ENCODE results near the gene ZNF805. TPM values are rescaled to one million over a fixed set of nuclear protein-coding genes. Genes with fewer than 3 reads are reported as not detected.

The ZNF805 gene
- total and polyA plus RNA-seq, 2 of the 13 experiments (the other 11 are each of a cell fraction or from before 2014, with no cell fraction given): 5.1 to 12.8 TPM

DNA sequence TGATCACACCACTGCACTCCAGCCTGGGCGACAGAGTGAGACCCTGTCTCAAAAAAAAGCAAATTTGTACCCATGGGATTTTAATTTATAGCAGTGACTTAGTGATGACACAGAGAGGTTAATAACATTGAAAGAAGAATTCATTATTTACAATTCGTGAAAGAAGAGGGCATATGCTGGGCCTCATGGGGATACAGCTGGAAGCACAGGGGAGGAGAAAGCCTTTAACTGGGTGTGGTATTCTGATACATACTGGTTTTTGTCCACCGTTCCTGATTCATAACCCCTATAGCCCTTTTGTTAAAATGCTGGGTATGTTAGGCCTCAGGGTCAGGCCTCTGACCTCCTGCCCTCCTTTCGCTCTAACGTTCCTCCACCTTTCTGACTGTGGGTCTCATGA is 38.3 kb upstream of the ZNF805 start:
- Histone ChIP-seq H2AFZ (ENCODE audit: low read length) (no peak overlapping the region), H3K36me3 (replicated peaks in 1 of 2; ENCODE audit: control insufficient read depth in 1 of 2, insufficient read depth in 2 of 2, low read length in 2 of 2) (peaks cover 19 to 49% of the 10 kb centered on the region in 2 experiments; a peak in 4 of 5 replicates), H3K27me3 (ENCODE audit: control insufficient read depth in 1 of 2, insufficient read depth in 2 of 2, low read length in 2 of 2) (no peaks in the 10 kb centered on the region), H3K4me2 (ENCODE audit: low read depth, low read length) (no peak overlapping the region), H3K4me1 (ENCODE audit: insufficient read depth, low read length) (no peaks in the 10 kb centered on the region), H3K4me3 (replicated peaks in 1 of 3; ENCODE audit: insufficient read depth in 1 of 3, low read depth in 2 of 3, low read length in 3 of 3) (no peak overlapping the region), H3K9ac (ENCODE audit: insufficient read depth, low read depth, low read length) (no peak overlapping the region), H4K20me1 (ENCODE audit: insufficient read depth, low read length) (no peaks in the 10 kb centered on the region), H3K9me3 (ENCODE audit: low read length) (no peaks in the 10 kb centered on the region), H3K79me2 (ENCODE audit: insufficient read depth, low read length) (no peaks in the 10 kb centered on the region), H3K27ac (ENCODE audit: extremely low read length, insufficient read depth, low read length) (no peak overlapping the region)
- FAIRE-seq: no peak
- CTCF ChIA-PET (ENCODE audit: low intra/inter-chr PET ratio, low total read pairs): no interaction called here
- BruUV-seq (replicated peaks): no TSS peak
- no peak for DNase-seq (ENCODE audit: low spot score)
- WGBS (ENCODE audit: low lambda C conversion rate): 97% methylated on average over 5 of the region's 5 CpGs
- POLR2A ChIA-PET: no interaction called here
- intact Hi-C loops (cut with micrococcal nuclease; ENCODE audit: unreplicated experiment): no loop called here
- in situ Hi-C loops (cut with HindIII; ENCODE audit: extremely low pct_ligation_motif_present, low pct_unique_long_range_greater_than_20kb): no loop called here
- no peak for TF ChIP-seq ATF1 (CRISPR knock-in tag; IDR thresholded peaks at IDR 0.05)
- TF ChIP-seq, protein P1, sequence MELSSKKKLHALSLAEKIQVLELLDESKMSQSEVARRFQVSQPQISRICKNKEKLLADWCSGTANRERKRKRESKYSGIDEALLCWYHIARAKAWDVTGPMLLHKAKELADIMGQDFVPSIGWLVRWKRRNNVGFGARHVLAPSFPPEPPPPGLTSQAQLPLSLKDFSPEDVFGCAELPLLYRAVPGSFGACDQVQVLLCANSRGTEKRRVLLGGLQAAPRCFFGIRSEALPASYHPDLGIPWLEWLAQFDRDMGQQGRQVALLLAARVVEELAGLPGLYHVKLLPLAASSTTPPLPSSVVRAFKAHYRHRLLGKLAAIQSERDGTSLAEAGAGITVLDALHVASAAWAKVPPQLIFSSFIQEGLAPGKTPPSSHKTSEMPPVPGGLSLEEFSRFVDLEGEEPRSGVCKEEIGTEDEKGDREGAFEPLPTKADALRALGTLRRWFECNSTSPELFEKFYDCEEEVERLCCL (CRISPR knock-in tag; IDR thresholded peaks at IDR 0.05; ENCODE audit: borderline replicate concordance): no peak
- TF ChIP-seq SAP130 (CRISPR knock-in tag; IDR thresholded peaks at IDR 0.05; ENCODE audit: low read depth): no peak
- no peak for TF ChIP-seq SRY (CRISPR knock-in tag; IDR thresholded peaks at IDR 0.05)
- ATAC-seq: no peak

DNA sequence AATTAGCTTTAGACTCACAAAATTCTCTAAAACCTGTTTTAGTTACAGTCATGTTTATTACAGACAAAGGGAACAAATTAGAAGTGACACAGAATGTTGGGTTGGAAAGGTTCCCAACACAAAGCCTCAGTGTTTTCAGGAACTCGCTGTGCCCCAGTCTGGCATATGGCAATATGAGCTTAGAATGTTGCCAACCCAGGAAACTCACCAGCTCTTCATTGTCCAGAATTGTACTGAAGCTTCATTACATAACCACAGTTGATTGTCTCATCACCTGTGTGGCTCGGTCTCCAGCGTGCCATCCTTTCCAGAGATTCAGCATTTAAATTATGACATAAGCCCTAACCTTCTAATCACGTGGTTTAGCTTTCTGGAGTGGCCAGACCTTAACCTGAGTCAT is 30.1 kb upstream of the ZNF805 start:
- TF ChIP-seq ZNF292 (CRISPR knock-in tag; IDR thresholded peaks at IDR 0.05; ENCODE audit: borderline replicate concordance, low read depth) (no peak), ATF1 (CRISPR knock-in tag; IDR thresholded peaks at IDR 0.05) (no peak), SMARCE1 (IDR thresholded peaks at IDR 0.05; ENCODE audit: borderline replicate concordance) (no peak), ZNF570 (CRISPR knock-in tag; IDR thresholded peaks at IDR 0.05; ENCODE audit: borderline replicate concordance) (no peak), MIER3 (CRISPR knock-in tag; IDR thresholded peaks at IDR 0.05; ENCODE audit: borderline replicate concordance) (no peak), MZF1 (CRISPR knock-in tag; IDR thresholded peaks at IDR 0.05; ENCODE audit: borderline replicate concordance) (no peak)
- TF ChIP-seq, protein P2, sequence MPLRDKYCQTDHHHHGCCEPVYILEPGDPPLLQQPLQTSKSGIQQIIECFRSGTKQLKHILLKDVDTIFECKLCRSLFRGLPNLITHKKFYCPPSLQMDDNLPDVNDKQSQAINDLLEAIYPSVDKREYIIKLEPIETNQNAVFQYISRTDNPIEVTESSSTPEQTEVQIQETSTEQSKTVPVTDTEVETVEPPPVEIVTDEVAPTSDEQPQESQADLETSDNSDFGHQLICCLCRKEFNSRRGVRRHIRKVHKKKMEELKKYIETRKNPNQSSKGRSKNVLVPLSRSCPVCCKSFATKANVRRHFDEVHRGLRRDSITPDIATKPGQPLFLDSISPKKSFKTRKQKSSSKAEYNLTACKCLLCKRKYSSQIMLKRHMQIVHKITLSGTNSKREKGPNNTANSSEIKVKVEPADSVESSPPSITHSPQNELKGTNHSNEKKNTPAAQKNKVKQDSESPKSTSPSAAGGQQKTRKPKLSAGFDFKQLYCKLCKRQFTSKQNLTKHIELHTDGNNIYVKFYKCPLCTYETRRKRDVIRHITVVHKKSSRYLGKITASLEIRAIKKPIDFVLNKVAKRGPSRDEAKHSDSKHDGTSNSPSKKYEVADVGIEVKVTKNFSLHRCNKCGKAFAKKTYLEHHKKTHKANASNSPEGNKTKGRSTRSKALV (CRISPR knock-in tag; IDR thresholded peaks at IDR 0.05): no peak
- TF ChIP-seq, protein P3, sequence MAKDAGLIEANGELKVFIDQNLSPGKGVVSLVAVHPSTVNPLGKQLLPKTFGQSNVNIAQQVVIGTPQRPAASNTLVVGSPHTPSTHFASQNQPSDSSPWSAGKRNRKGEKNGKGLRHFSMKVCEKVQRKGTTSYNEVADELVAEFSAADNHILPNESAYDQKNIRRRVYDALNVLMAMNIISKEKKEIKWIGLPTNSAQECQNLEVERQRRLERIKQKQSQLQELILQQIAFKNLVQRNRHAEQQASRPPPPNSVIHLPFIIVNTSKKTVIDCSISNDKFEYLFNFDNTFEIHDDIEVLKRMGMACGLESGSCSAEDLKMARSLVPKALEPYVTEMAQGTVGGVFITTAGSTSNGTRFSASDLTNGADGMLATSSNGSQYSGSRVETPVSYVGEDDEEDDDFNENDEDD (CRISPR knock-in tag; IDR thresholded peaks at IDR 0.05; ENCODE audit: borderline replicate concordance): no peak
- Histone ChIP-seq H3K36me3 (replicated peaks in 1 of 2; ENCODE audit: control insufficient read depth in 1 of 2, insufficient read depth in 2 of 2, low read length in 2 of 2) (peaks cover 22 to 52% of the 10 kb centered on the region in 2 experiments), H3K4me1 (ENCODE audit: insufficient read depth, low read length) (no peaks in the 10 kb centered on the region), H3K4me2 (ENCODE audit: low read depth, low read length) (no peak overlapping the region), H3K4me3 (replicated peaks in 1 of 3; ENCODE audit: insufficient read depth in 1 of 3, low read depth in 2 of 3, low read length in 3 of 3) (no peak overlapping the region), H3K27ac (ENCODE audit: extremely low read length, insufficient read depth, low read length) (no peak overlapping the region), H3K79me2 (ENCODE audit: insufficient read depth, low read length) (no peaks in the 10 kb centered on the region), H3K9me3 (ENCODE audit: low read length) (no peaks in the 10 kb centered on the region), H2AFZ (ENCODE audit: low read length) (no peak overlapping the region), H3K9ac (ENCODE audit: insufficient read depth, low read depth, low read length) (no peak overlapping the region), H4K20me1 (ENCODE audit: insufficient read depth, low read length) (no peaks in the 10 kb centered on the region), H3K27me3 (ENCODE audit: control insufficient read depth in 1 of 2, insufficient read depth in 2 of 2, low read length in 2 of 2) (no peaks in the 10 kb centered on the region)
- ChIA-PET POLR2A (no interaction called here), CTCF (ENCODE audit: low intra/inter-chr PET ratio, low total read pairs) (no interaction called here)
- FAIRE-seq (no peak), DNase-seq (ENCODE audit: low spot score) (no peak), ATAC-seq (no peak)
- WGBS (ENCODE audit: low lambda C conversion rate): 100% methylated on average over 4 of the region's 4 CpGs
- no TSS peak for BruUV-seq (replicated peaks)
- in situ Hi-C loops (cut with HindIII; ENCODE audit: extremely low pct_ligation_motif_present, low pct_unique_long_range_greater_than_20kb) (no loop called here), intact Hi-C loops (cut with micrococcal nuclease; ENCODE audit: unreplicated experiment) (no loop called here)

Data from HepG2 (cell line).